Neuronal stem cell (in vitro differentiated cells): ENCODE measurements around the gene RBMX.
A peak's percentile ranks its signal among the peaks of the same experiment; 100 is the strongest.
"Not testable (repeated sequence)": the region's sequence is repeated elsewhere in the genome, so short reads cannot be mapped to it uniquely, and the experiment has no call there.

Experiments used
- DNase-seq: peaks from one replicate; pipeline ENCODE4 v3.0.0-alpha.2; 2013; ENCODE audit warnings: low spot score
- H2AFZ ChIP-seq: one replicate; pipeline ENCODE4 v1.6.1; 2013; ENCODE audit warnings: mild to moderate bottlenecking, low read length, inconsistent platforms
- H2AK5ac ChIP-seq: 2 replicates; pipeline ENCODE4 v1.6.1; 2013; ENCODE audit warnings: low read depth, mild to moderate bottlenecking, inconsistent platforms, low read length, moderate library complexity, mixed read lengths
- H2BK120ac ChIP-seq: 2 replicates; pipeline ENCODE4 v1.6.1; 2013; ENCODE audit warnings: low read depth, mild to moderate bottlenecking, inconsistent platforms, low read length, moderate library complexity, mixed read lengths
- H2BK12ac ChIP-seq: one replicate; pipeline ENCODE4 v1.6.1; 2013; ENCODE audit warnings: low read length, inconsistent platforms
- H2BK15ac ChIP-seq: 2 replicates; pipeline ENCODE4 v1.6.1; 2013; ENCODE audit warnings: mild to moderate bottlenecking, low read length, inconsistent platforms, mixed read lengths
- H2BK5ac ChIP-seq: one replicate; pipeline ENCODE4 v1.6.1; 2013; ENCODE audit warnings: inconsistent platforms, mild to moderate bottlenecking, low read length, moderate library complexity
- H3K14ac ChIP-seq: one replicate; pipeline ENCODE4 v1.6.1; 2013; ENCODE audit warnings: low read length, inconsistent platforms
- H3K18ac ChIP-seq: 2 replicates; pipeline ENCODE4 v1.6.1; 2013; ENCODE audit warnings: low read length, inconsistent platforms
- H3K23ac ChIP-seq: 2 replicates; pipeline ENCODE4 v1.6.1; 2013; ENCODE audit warnings: low read depth, mild to moderate bottlenecking, mixed read lengths, low read length, inconsistent platforms; ENCODE audit not compliant: poor library complexity
- H3K27ac ChIP-seq: replicated peaks from 3 replicates; pipeline ENCODE4 v1.5.1; 2013; ENCODE audit warnings: low read length, inconsistent platforms
- H3K27me3 ChIP-seq, 3 experiments: 2 replicates each; pipeline ENCODE4 v1.6.1; 2013; ENCODE audit warnings: low read length in 3 of 3, mild to moderate bottlenecking in 2 of 3, inconsistent platforms in 1 of 3, low read depth in 1 of 3, mixed read lengths in 1 of 3, moderate library complexity in 1 of 3; ENCODE audit not compliant: control insufficient read depth in 3 of 3, insufficient read depth in 3 of 3
- H3K36me3 ChIP-seq, 2 donors: replicated peaks in 1 of 2; 2 replicates each; pipeline ENCODE4 v1.6.1; 2013; ENCODE audit warnings: low read length in 2 of 2; ENCODE audit not compliant: control insufficient read depth in 2 of 2, insufficient read depth in 2 of 2
- H3K4ac ChIP-seq: 2 replicates; pipeline ENCODE4 v1.6.1; 2013; ENCODE audit warnings: inconsistent platforms, mild to moderate bottlenecking, low read length, moderate library complexity
- H3K4me1 ChIP-seq, 2 donors: 1 replicate in 1 of 2; 2 replicates in 1 of 2; pipeline ENCODE4 v1.6.1; 2013; ENCODE audit warnings: low read length in 2 of 2, low read depth in 1 of 2; ENCODE audit not compliant: control insufficient read depth in 2 of 2, insufficient read depth in 1 of 2
- H3K4me2 ChIP-seq: one replicate; pipeline ENCODE4 v1.6.1; 2013; ENCODE audit warnings: mild to moderate bottlenecking, low read length, inconsistent platforms; ENCODE audit not compliant: insufficient read depth, poor library complexity, severe bottlenecking
- H3K4me3 ChIP-seq, 2 donors: 2 replicates each; pipeline ENCODE4 v1.5.1; 2013; ENCODE audit warnings: low read length in 2 of 2, mild to moderate bottlenecking in 2 of 2, inconsistent platforms in 1 of 2, moderate library complexity in 1 of 2
- H3K79me1 ChIP-seq: one replicate; pipeline ENCODE4 v1.6.1; 2013; ENCODE audit warnings: low read depth, mild to moderate bottlenecking, inconsistent platforms, low read length, moderate library complexity
- H3K9ac ChIP-seq: one replicate; pipeline ENCODE4 v1.6.1; 2013; ENCODE audit warnings: mild to moderate bottlenecking, low read depth, low read length, inconsistent platforms; ENCODE audit not compliant: poor library complexity
- H3K9me3 ChIP-seq, 2 donors: replicated peaks in 1 of 2; 2 replicates each; pipeline versions ENCODE3 to v1.6.1; 2013; ENCODE audit warnings: low read length in 2 of 2, mild to moderate bottlenecking in 2 of 2, inconsistent platforms in 1 of 2, low read depth in 1 of 2, mixed read lengths in 1 of 2, moderate library complexity in 1 of 2; ENCODE audit not compliant: control insufficient read depth in 2 of 2, insufficient read depth in 1 of 2
- H4K8ac ChIP-seq: one replicate; pipeline ENCODE4 v1.6.1; 2013; ENCODE audit warnings: low read depth, mild to moderate bottlenecking, inconsistent platforms, low read length, moderate library complexity
- H4K91ac ChIP-seq: one replicate; pipeline ENCODE4 v1.6.1; 2013; ENCODE audit warnings: low read length, low read depth, mild to moderate bottlenecking, inconsistent platforms; ENCODE audit not compliant: poor library complexity
- WGBS, 2 donors: extraction: QIAGEN DNeasy Blood & Tissue Kit; methylation state at CpG; one replicate each; pipeline ENCODE4 v1.1.7; 2013; ENCODE audit warnings: missing lambda C conversion rate in 2 of 2, mixed read lengths in 1 of 2; ENCODE audit not compliant: insufficient read length in 2 of 2, insufficient replicate concordance in 1 of 2; ENCODE audit errors: extremely low coverage in 2 of 2; 5-methylcytosine and 5-hydroxymethylcytosine counted together

The RBMX gene

DNA sequence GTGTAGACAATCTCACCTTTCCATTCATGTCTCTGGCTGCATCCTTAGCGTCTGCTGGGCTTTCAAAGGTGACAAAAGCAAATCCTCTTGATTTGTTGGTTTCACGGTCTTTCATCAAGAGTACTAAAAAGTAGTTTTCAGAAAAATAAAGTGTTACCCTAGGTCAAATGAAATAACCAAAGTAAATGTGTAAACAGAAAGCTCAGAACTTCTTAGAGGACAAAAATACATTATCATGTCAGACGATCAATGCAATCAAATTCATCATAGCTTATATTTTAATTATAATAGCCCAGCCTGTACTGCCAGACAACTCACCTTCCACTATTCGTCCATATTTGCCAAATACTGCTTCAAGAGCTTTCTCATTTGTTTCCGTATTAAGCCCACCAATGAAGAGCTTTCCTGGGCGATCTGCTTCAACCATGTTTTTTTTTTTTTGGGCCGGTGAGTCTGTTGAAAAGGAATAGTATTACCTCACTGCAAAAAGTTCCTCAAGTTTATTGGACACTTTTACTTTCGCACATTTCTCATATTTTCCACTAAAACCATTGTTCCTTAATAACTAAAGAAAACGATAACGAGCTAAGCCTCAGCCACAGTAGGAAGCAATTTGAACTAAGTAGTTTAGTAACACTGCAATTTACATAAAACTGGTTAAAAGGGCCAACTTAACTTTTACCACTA lies 1.4 kb downstream of the RBMX start:
- Histone ChIP-seq H3K4me2 (no peak overlapping the region), H3K14ac (no peak overlapping the region), H3K4ac (no peak overlapping the region), H3K4me3 (peak overlapping the region; percentile 87 to 99), H2BK12ac (no peak overlapping the region), H3K9me3 (no peaks in the 10 kb centered on the region), H4K8ac (no peak overlapping the region), H3K4me1 (peaks cover 0 to 4% of the 10 kb centered on the region in 2 donors), H2AFZ (no peak overlapping the region), H3K27me3 (no peaks in the 10 kb centered on the region), H3K9ac (no peak overlapping the region), H3K18ac (no peak overlapping the region), H3K36me3 (peaks cover 8 to 55% of the 10 kb centered on the region in 2 donors), H2BK15ac (no peak overlapping the region), H2AK5ac (no peak overlapping the region), H2BK120ac (no peak overlapping the region), H3K79me1 (no peaks in the 10 kb centered on the region), H4K91ac (no peak overlapping the region), H3K23ac (no peak overlapping the region), H2BK5ac (no peak overlapping the region), H3K27ac (no peak overlapping the region)
- no CpG with 5 or more reads among the region's 10 CpGs for WGBS, 2 donors
- DNase-seq, result no peak

DNA sequence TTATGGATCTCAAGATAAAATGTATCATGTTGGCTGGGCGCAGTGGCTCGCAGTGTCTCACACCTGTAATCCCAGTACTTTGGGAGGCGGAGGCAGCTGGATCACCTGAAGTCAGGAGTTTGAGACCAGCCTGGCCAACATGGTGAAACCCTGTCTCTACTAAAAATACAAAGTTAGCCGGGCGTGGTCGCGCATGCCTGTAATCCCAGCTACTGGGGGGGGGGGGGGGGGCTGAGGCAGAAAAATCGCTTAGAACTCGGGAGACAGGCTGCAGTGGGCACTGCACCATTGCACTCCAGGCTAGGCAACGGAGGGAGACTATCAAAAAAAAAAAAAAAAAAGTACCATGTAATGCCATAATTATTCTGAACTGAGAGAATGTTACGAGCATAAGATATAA lies 2.1 kb downstream of the RBMX start:
- Histone ChIP-seq H2BK15ac (no peak overlapping the region), H4K91ac (no peak overlapping the region), H2BK120ac (no peak overlapping the region), H3K23ac (no peak overlapping the region), H3K79me1 (no peaks in the 10 kb centered on the region), H3K36me3 (peaks cover 8 to 61% of the 10 kb centered on the region in 2 donors), H3K9ac (no peak overlapping the region), H2AFZ (no peak overlapping the region), H4K8ac (no peak overlapping the region), H3K9me3 (no peaks in the 10 kb centered on the region), H3K27me3 (no peaks in the 10 kb centered on the region), H2BK5ac (no peak overlapping the region), H2BK12ac (no peak overlapping the region), H3K4me2 (peak overlapping the region; percentile 18), H3K4ac (no peak overlapping the region), H3K18ac (no peak overlapping the region), H3K4me3 (peak overlapping the region; percentile 74 to 87), H3K14ac (no peak overlapping the region), H3K4me1 (peaks cover 0 to 4% of the 10 kb centered on the region in 2 donors), H2AK5ac (no peak overlapping the region), H3K27ac (no peak overlapping the region)
- no CpG with 5 or more reads among the region's 11 CpGs for WGBS, 2 donors
- no peak for DNase-seq

DNA sequence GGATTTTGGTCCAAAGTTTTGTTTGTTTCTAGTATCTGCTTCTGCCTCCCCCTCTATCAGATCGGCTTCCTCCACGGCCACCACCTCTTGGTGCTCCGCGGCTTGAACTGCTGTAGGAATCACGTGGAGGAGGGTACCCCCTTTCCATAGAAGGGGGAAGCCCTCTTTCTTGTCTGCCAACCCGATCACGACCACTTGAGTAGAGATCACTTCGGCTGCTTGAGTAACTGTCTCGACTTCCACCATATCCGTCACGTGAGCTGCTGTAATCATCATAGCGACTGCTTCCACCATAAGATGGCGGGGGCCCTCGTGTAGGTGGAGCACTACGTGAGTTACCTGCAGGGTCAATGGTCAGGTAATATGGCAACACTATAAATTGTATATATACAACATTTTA lies 6.4 kb downstream of the RBMX start:
- H2AK5ac ChIP-seq, H3K27me3 ChIP-seq, H3K9ac ChIP-seq, H2AFZ ChIP-seq, H3K9me3 ChIP-seq, H3K4ac ChIP-seq, H4K91ac ChIP-seq, H3K18ac ChIP-seq, H3K79me1 ChIP-seq, H3K14ac ChIP-seq, H3K23ac ChIP-seq, H2BK5ac ChIP-seq, DNase-seq, H3K4me3 ChIP-seq, H3K27ac ChIP-seq, H2BK120ac ChIP-seq, H2BK15ac ChIP-seq, H4K8ac ChIP-seq, H3K4me2 ChIP-seq, H2BK12ac ChIP-seq, H3K4me1 ChIP-seq: not testable (repeated sequence)
- H3K36me3 ChIP-seq, result peaks cover 13 to 98% of the 10 kb centered on the region in 2 donors
- WGBS, 2 donors, result no CpG with 5 or more reads among the region's 15 CpGs

DNA sequence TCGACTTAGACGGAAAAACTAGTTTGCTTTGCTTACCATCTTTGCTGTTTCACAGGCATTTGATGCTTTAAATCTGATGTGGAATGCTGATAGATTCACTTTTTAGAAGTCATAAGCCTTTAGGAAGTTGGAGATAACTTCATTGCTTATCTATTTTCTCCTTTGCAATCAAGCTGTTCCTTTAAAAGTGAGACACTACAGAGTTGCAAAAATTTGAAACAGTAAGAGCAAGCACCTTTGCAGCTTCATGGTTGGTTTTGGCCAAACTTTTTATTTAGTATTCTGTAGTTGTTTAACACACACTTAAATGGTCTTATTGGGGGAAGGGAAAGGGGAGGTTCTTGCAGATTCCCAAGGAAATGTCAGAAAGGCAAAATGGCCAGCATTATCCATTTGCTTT lies 7.3 kb downstream of the RBMX start:
- not testable (repeated sequence) for H3K79me1 ChIP-seq
- no CpG with 5 or more reads among the region's 2 CpGs for WGBS, 2 donors
- peaks cover 12 to 99% of the 10 kb centered on the region in 2 donors for H3K36me3 ChIP-seq

More for the DNA sequence above, 7.3 kb downstream of the RBMX start:
- not testable (repeated sequence) for DNase-seq, H3K27me3 ChIP-seq, H3K18ac ChIP-seq, H3K27ac ChIP-seq, H2BK120ac ChIP-seq, H3K9ac ChIP-seq, H3K4me1 ChIP-seq, H3K23ac ChIP-seq, H2BK15ac ChIP-seq, H3K14ac ChIP-seq, H4K8ac ChIP-seq, H2BK5ac ChIP-seq, H2AK5ac ChIP-seq, H3K4me2 ChIP-seq, H3K4ac ChIP-seq, H2BK12ac ChIP-seq, H4K91ac ChIP-seq, H3K9me3 ChIP-seq, H3K4me3 ChIP-seq, H2AFZ ChIP-seq
